H1 (cell line): ENCODE measurements around the gene TGFB1. TPM values are rescaled to one million over a fixed set of nuclear protein-coding genes. Genes with fewer than 3 reads are reported as not detected.
A peak's percentile ranks its signal among the peaks of the same experiment; 100 is the strongest.

ENCODE experiments used
- BCL11A ChIP-seq, 2 experiments: IDR thresholded peaks; one replicate each; pipeline ENCODE4 v1.6.1; 2011; ENCODE audit warnings: low read depth in 2 of 2, low read length in 2 of 2, mild to moderate bottlenecking in 2 of 2
- CBX8 ChIP-seq: fragments of 300-800, 300-1000 bp; sonication (generic); IDR thresholded peaks from 2 replicates; pipeline ENCODE4 v1.7.1; 2016; ENCODE audit warnings: low read depth, low read length, borderline replicate concordance
- CHD2 ChIP-seq: IDR thresholded peaks from 2 replicates; pipeline ENCODE4 v1.6.1; 2012; ENCODE audit warnings: low read length, improper control_type of control experiment
- CTBP2 ChIP-seq: IDR thresholded peaks from 2 replicates; pipeline ENCODE4 v1.7.0; 2011; ENCODE audit warnings: borderline replicate concordance, mild to moderate bottlenecking, moderate library complexity, mixed read lengths, low read length; ENCODE audit not compliant: insufficient read depth, insufficient read length
- EGR1 ChIP-seq: IDR thresholded peaks from 2 replicates; pipeline ENCODE4 v1.6.1; 2011; ENCODE audit warnings: low read depth, low read length, borderline replicate concordance
- EZH2 ChIP-seq: fragments of 200-600 bp; sonication (generic); IDR thresholded peaks from 2 replicates; pipeline ENCODE4 v1.7.1; 2012; ENCODE audit warnings: low read depth, mild to moderate bottlenecking, moderate library complexity, low read length, inconsistent platforms; ENCODE audit not compliant: severe bottlenecking
- GTF2F1 ChIP-seq: IDR thresholded peaks from 2 replicates; pipeline ENCODE4 v1.6.1; 2012; ENCODE audit warnings: low read depth, low read length, improper control_type of control experiment, borderline replicate concordance
- HDAC2 ChIP-seq, 2 experiments: fragments of 300-600 bp in 1 of 2; sonication (generic) in 1 of 2; IDR thresholded peaks; 2 replicates each; pipeline ENCODE4 v1.6.1; 2011 to 2012; ENCODE audit warnings: low read depth in 2 of 2, low read length in 2 of 2, mild to moderate bottlenecking in 2 of 2, moderate library complexity in 2 of 2, borderline replicate concordance in 1 of 2, inconsistent platforms in 1 of 2
- JUND ChIP-seq: IDR thresholded peaks from 2 replicates; pipeline ENCODE4 v1.6.1; 2011; ENCODE audit warnings: mild to moderate bottlenecking, improper control_type of control experiment, low read length
- KDM5A ChIP-seq: fragments of 200-600 bp; IDR thresholded peaks from 2 replicates; pipeline ENCODE4 v1.7.1; 2012; ENCODE audit warnings: mild to moderate bottlenecking, low read length, inconsistent platforms, mixed read lengths
- PHF8 ChIP-seq: fragments of 200-600 bp; sonication (generic); conservative IDR thresholded peaks from 2 replicates; pipeline ENCODE4 v1.7.1; 2012; ENCODE audit warnings: low read depth, mild to moderate bottlenecking, inconsistent platforms, low read length, moderate library complexity
- POLR2A ChIP-seq, 2 experiments: IDR thresholded peaks; 1 replicate in 1 of 2; 2 replicates in 1 of 2; pipeline ENCODE4 v1.6.1; 2011; ENCODE audit warnings: low read depth in 2 of 2, low read length in 2 of 2, mild to moderate bottlenecking in 2 of 2; ENCODE audit errors: control extremely low read depth in 1 of 2
- POLR2AphosphoS5 ChIP-seq: IDR thresholded peaks from 2 replicates; pipeline ENCODE4 v1.6.1; 2011; ENCODE audit warnings: low read depth, low read length
- RNF2 ChIP-seq: fragments of 200-900, 300-1000 bp; sonication (generic); IDR thresholded peaks from 2 replicates; pipeline ENCODE4 v1.7.1; 2016; ENCODE audit warnings: borderline replicate concordance, low read depth, mild to moderate bottlenecking, antibody characterized with exemption, low read length; ENCODE audit not compliant: poor library complexity, severe bottlenecking; ENCODE audit errors: missing control alignments
- SAP30 ChIP-seq: fragments of 300-600 bp; sonication (generic); IDR thresholded peaks from 2 replicates; pipeline ENCODE4 v1.7.1; 2012; ENCODE audit warnings: low read length, moderate library complexity, mild to moderate bottlenecking, inconsistent platforms; ENCODE audit not compliant: insufficient read depth, insufficient replicate concordance
- SIRT6 ChIP-seq: IDR thresholded peaks from one replicate; pipeline ENCODE4 v1.7.1; 2012; ENCODE audit warnings: low read length, inconsistent platforms
- TBP ChIP-seq: IDR thresholded peaks from 2 replicates; pipeline ENCODE4 v1.6.1; 2011; ENCODE audit warnings: low read depth, low read length, improper control_type of control experiment
- TCF12 ChIP-seq: IDR thresholded peaks from 2 replicates; pipeline ENCODE4 v1.6.1; 2011; ENCODE audit warnings: low read depth, mild to moderate bottlenecking, low read length
- YY1 ChIP-seq: IDR thresholded peaks from 2 replicates; pipeline ENCODE4 v1.6.1; 2011; ENCODE audit warnings: low read depth, mild to moderate bottlenecking, low read length
- polyA plus RNA-seq, 7 experiments: library from polyadenylated mRNA; depleted of rRNA in 3 of 7; stranded (reverse) in 5 of 7; unstranded in 2 of 7; fragments of >200 nt in 5 of 7; fragments of 200-250 nt in 2 of 7; gene quantifications; 1 replicate in 5 of 7; 2 replicates in 1 of 7; 4 replicates in 1 of 7; pipeline versions ENCODE4 v1.2.1 to v1.2.3, GENCODE V29; 2011 to 2013; ENCODE audit warnings: missing spikeins in 2 of 7, mixed read lengths in 2 of 7
- total RNA-seq: library from RNA; stranded (reverse); fragmentation: NEBNext Ultra II Directional; extraction: Animal tissue kit (Norgen Biotek cat#: 25700); gene quantifications from 2 replicates; pipeline ENCODE4 v1.2.1, GENCODE V29; 2021
- TF ChIP-seq, protein P1 (sequence below), 3 experiments: IDR thresholded peaks; 1 replicate in 2 of 3; 2 replicates in 1 of 3; pipeline versions ENCODE4 v1.5.1 to v1.6.1; 2011; ENCODE audit warnings: low read length in 3 of 3, mild to moderate bottlenecking in 3 of 3, inconsistent platforms in 2 of 3, low read depth in 1 of 3, moderate library complexity in 1 of 3; ENCODE audit not compliant: insufficient read depth in 1 of 3; ENCODE audit errors: control extremely low read depth in 1 of 3
- TF ChIP-seq, protein P2 (sequence below): IDR thresholded peaks from 2 replicates; pipeline ENCODE4 v1.6.1; 2012; ENCODE audit warnings: inconsistent platforms

TGFB1 gene
- total and polyA plus RNA-seq, 2 of the 8 experiments (the other 6 are each of a cell fraction or from before 2014, with no cell fraction given): 1.7 to 10.6 TPM

DNA sequence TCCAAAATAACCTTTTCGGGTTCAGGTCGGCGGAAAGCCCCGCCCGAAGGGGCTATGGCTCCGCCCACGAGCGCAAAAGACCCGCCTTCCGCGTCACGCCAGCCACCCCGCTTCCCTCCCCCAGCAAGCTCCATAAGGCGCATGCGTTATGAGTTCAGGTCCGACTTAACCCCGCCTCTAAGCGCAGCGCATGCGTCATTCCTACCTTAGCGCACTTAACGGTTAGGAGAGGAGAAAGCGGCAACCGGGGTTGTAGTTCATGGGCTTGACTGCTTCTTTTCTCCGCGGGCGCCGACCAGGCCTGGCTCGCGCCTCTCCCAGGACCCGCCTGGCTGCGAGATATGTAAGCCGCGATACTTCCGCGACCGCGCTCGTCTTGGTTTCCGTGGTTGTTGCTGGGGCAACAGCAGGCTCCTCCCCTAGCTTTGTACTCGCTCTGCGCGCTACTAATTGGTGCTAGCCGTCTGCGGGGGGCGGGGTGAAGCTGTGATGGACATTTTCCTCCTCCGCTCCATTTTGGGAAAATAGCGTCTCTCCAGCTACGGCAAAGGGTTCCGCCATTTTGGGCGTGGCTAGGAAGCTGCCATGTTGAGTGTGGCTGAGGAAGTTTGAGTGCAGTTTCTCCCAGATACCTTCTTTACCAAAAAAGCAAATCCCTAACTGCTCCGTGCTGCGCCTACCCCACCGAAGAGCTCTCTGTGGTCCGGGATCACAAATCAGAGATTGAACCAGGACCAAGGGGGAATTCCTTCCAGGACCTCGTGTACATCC, 10.2 kb upstream of the TGFB1 start, which contains the start of gene B9D2 (continued):
- TF ChIP-seq TCF12 (no peak), SIRT6 (no peak), GTF2F1 (no peak), RNF2 (no peak), CBX8 (no peak), KDM5A (no peak), EGR1 (no peak), SAP30 (no peak), PHF8 (peak; percentile 82), TBP (peak; percentile 68), POLR2AphosphoS5 (peak; percentile 77), BCL11A (IDR thresholded peaks at IDR 0.05; ENCODE audit: low read depth in 2 of 2, low read length in 2 of 2) (no peak), HDAC2 (IDR thresholded peaks at IDR 0.05; ENCODE audit: borderline replicate concordance in 1 of 2, low read depth in 2 of 2, low read length in 2 of 2) (no peak), POLR2A (IDR thresholded peaks at IDR 0.05; ENCODE audit: control extremely low read depth in 1 of 2, low read depth in 2 of 2, low read length in 2 of 2) (peak in 1 of 2 experiments; percentile 77; a peak in 2 of 3 replicates), YY1 (peak; percentile 100), EZH2 (no peak), CHD2 (0 out of 2 replicates have a peak, but pooled peaks have one; percentile 33), JUND (no peak), CTBP2 (no peak)
- TF ChIP-seq, protein P1, sequence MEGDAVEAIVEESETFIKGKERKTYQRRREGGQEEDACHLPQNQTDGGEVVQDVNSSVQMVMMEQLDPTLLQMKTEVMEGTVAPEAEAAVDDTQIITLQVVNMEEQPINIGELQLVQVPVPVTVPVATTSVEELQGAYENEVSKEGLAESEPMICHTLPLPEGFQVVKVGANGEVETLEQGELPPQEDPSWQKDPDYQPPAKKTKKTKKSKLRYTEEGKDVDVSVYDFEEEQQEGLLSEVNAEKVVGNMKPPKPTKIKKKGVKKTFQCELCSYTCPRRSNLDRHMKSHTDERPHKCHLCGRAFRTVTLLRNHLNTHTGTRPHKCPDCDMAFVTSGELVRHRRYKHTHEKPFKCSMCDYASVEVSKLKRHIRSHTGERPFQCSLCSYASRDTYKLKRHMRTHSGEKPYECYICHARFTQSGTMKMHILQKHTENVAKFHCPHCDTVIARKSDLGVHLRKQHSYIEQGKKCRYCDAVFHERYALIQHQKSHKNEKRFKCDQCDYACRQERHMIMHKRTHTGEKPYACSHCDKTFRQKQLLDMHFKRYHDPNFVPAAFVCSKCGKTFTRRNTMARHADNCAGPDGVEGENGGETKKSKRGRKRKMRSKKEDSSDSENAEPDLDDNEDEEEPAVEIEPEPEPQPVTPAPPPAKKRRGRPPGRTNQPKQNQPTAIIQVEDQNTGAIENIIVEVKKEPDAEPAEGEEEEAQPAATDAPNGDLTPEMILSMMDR (IDR thresholded peaks at IDR 0.05; ENCODE audit: control extremely low read depth in 1 of 3, insufficient read depth in 1 of 3, low read depth in 1 of 3, low read length in 3 of 3): no peak
- TF ChIP-seq, protein P2, sequence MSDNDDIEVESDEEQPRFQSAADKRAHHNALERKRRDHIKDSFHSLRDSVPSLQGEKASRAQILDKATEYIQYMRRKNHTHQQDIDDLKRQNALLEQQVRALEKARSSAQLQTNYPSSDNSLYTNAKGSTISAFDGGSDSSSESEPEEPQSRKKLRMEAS: 0 out of 2 replicates have a peak, but pooled peaks have one; percentile 12
